Measurements from ENCODE around the gene FKBP14.
A peak's percentile ranks its signal among the peaks of the same experiment; 100 is the strongest.

The FKBP14 gene

DNA sequence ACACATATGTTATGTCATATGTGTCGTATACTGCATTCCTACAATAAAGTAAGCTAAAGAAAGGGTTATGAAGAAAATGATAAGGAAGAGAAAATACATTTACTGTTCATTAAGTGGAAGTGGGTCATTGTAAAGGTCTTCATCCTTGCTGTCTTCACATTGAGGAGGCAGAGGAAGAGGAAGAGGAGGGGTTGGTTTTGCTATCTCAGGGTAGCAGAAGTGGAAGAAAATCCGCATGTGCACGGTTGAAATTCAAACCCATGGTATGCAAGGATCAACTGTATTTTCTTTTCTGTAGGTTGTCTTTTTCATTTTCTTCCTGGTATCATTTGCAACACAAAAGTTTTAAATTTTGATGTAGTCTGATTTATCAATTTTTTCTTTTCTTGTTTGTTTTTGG lies 8.0 kb upstream of the FKBP14 start:
- no peak for DNase-seq (ENCODE audit: low read depth in 2 of 2)

DNA sequence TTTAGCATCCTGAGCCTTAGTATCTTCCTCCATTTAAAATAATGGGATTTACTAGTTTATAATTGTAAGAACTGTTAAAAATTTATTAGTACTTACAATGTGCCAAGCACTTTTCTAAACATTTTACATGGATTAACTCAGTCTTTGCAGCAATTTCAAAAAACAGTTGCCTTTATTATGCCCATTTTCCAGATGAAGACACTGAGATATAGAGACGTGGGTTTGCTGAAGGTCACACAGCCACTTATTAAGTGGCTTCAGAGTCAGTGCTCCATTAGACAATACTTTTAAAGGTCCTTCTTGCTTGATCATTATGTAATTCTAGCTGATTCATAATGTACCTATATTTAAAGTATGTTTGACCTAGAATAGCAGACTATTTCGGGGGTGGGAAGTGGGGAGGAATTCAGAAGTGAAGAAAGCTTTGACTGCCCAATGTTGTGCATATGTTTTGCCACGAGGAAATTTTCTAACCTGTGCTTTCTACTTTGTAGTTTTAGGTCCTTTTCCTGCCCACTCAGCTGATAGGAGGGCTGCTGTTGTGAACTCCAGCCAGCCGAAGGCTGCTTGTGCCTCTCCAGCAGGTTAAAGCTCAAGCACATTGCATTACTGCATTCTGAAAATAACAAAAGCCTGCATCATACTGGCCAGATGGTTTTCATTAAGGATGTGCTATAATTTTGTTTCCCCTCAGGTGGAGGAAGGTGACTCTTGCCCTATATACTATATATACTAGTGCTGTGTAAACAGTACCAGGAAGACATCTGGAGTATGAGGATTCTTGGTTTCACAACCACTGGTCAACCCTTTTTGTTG lies 6.0 kb upstream of the FKBP14 start:
- no peak for DNase-seq (ENCODE audit: low read depth in 2 of 2)

DNA sequence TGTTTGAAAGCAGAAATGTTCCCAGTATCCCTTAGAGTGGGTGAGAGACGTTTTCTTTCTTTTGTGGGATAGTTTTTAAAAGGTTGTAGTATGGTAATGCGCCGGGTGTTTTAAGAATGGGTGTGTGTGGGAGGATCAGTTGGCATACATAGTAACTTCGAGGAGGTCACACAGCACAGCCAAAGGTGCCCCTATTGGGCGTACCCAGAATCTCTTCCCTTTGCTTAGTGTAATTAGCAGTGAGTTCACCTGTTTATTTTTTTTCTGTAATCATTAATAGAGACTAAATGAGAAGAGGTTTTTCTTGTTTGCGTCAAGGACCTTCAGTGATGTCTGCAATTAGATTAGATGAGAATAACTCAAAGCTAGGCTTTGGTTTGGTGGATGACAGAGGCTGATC lies 3.2 kb upstream of the FKBP14 start:
- peak in 1 of 2 experiments; percentile 3 for DNase-seq (ENCODE audit: low read depth in 2 of 2)

DNA sequence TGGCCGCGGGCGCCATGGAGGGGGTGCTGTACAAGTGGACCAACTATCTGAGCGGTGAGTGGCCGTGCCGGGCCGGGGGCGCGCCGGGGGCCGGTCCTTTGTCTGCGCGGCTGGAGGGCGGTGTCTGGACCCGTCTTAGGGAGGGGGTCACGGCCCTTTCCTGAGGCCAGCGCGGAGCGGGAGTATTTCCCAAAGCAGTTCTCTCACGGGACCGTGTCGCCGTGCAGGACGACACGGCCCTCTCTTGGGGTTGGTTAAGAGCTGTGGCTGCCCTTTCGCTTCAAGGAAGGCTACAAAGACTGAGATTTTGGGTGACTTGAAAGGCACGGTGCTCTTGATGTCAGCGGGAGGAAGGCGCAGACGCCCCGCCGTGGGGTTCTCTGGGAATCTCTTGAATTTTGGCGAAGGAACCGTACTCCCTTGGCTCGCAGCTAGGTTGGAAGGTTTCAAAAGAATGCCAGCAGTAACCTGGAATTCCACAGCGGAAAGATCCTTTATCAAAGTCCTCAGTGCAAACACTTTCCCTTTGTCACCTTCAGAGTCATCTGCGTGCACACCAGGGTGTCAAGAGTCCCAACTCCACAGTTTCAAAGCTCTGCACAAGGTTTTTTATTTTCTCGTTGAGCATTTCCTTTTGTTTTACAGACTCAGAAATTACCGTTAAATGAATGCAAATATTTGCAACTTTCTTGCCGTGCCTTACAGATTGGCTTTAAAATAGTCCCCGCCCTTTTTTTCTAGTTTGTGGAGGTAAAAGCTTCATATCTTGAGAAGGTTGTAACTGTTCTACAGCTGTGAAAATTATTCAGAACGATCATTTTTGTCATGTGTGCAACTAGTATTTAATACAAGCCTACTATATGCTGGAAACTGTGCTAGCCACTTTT lies 2.5 kb upstream of the FKBP14 start:
- DNase-seq (ENCODE audit: low read depth in 2 of 2): peak in 1 of 2 experiments; percentile 6

DNA sequence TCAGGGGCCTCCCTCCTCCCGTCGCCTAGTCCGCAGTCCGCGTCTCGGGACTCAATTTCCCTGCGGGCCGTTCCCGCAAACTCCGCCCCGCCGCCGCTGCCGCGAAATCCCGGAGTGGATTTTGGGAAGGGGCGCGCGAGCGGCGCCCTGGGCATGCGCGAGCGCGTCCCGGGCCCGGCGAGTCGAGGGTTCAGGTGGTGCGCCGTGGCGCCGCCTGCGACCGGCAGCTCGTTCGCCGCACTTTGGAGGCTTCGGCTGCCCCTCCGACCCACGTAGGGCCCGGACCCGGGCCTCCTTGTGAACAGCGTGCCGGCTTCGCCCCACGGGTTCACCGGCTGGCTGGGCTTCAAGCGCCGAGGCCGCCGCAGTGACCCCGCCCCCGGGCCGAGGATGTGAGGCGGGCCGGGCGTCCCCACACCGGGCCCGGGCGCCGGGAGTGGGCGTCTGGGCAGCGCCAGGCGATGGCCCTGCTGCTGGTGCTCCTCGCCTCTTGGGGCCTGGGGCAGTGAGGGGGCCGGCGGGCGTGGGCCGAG lies 1.8 kb upstream of the FKBP14 start, which contains the start of gene PLEKHA8:
Gene PLEKHA8 (plus strand): TSS at position 197 of the 533 bp plus-strand sequence. CDS start 351 bp downstream, outside the sequence.
- DNase-seq (ENCODE audit: low read depth in 2 of 2): peak; percentile 78 to 84

DNA sequence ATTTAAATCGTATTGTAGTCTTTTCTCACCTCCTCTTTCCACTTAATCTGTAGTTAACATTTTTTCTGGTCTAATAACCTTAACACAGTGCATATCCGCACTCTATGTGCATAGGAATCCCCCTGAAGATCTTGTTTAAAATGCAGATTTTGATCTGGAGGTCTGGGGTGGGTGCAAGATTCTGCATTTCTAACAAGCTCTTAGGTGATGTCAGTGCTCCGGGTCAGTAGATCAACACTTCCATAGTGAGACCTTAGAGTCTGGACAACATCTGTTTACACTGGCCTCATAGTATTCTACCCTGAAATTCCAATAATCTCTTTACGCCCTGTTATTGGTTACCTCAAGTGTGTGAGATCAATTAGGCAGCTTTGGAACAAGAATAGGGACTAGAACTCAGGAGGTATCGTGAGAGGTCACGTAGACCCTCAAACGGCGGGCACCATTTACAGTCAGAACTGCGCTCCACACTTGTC lies 1.3 kb upstream of the FKBP14 start:
- no peak for DNase-seq (ENCODE audit: low read depth in 2 of 2)

DNA sequence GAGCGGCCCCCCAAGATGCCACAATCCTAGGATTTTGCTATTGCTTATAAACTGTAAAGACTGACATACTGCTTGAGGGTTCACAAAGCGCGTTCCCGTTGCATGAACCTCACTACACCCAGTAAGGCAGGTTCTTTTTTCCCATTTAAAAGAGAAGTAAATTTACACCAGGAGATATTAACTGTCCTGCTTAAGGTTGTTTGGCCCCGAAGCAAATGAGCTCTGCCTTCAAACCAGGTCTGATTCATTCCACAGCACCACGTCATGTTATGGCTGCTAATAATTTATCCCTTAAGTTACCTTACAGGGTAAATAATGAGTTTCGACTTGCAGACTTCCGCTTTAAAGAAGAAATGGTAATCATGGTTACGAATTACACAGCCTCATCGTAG lies 559 bp upstream of the FKBP14 start:
- peak in 1 of 2 experiments; percentile 3 for DNase-seq (ENCODE audit: low read depth in 2 of 2)

DNA sequence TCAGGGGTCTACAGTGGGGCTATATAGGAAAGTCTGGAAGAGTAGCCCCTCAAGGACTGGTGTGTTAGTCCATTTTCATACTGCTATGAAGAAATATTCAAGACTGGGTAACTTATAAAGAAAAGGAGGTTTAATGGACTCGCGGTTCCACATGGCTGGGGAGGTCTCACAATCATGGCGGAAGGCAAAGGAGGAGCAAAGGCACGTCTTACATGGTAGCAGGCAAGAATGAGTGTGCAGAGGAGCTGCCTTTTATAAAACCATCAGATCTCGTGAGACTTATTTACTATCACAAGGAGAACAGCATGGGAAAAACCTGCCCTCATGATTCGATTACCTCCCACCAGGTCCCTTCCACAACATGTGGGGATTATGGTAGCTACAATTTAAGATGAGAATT lies 3.0 kb downstream of the FKBP14 start:
- no peak for DNase-seq (ENCODE audit: low read depth in 2 of 2)

DNA sequence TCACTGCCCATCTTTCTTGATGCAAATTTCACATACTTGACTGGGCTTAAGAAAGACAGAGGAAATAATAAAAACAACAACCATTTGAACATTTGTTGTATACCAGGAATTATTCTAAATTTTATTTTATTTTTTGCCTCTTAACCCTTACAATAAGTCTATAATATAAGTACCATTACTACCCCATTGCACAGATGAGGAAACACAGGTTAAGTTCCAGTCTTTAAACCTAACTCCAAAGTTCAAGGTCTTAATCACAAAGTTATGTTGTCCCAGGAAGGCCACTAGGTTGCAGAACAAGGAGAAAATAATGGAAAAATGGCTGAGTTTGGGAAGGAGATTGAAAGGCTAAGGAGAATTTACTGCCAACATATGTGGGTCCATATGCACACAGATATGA lies 3.5 kb downstream of the FKBP14 start:
- no peak for DNase-seq (ENCODE audit: low read depth in 2 of 2)

DNA sequence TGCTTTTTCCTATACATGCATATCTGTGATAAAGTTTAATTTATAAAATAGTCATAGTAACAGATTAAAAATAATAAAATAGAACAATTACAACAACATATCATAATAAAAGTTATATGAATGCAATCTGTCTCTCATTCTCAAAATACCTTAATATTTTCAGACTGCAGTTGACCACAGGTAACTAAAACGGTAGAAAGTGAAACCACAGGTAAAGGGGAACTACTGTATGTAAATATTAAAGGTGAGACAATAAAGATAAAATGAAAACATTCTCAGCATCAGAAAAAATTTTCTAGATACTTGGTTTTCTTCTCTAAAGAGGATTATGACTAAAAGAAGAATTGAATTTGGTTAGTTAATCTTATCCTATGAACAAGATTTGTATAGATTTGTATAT lies 6.0 kb downstream of the FKBP14 start:
- DNase-seq (ENCODE audit: low read depth in 2 of 2): no peak

DNA sequence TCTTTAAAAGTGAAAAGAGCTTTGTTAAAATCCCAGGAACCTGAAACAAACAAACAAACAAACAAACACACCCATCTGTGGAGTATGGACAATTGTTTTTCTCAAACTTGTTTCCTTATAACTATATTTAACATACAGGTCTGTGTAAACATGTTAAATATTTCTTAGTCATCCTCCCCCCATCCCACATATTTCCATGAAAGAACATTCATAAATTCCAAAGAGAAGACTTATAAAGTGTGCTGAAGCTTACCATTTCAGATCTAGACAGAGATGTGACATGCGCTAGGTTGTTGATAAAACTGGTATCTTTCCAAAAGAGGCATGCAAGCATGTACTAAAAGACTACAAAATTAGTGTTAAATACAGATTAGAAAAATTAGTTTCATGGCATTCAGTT lies 6.5 kb downstream of the FKBP14 start:
- DNase-seq (ENCODE audit: low read depth in 2 of 2): no peak

DNA sequence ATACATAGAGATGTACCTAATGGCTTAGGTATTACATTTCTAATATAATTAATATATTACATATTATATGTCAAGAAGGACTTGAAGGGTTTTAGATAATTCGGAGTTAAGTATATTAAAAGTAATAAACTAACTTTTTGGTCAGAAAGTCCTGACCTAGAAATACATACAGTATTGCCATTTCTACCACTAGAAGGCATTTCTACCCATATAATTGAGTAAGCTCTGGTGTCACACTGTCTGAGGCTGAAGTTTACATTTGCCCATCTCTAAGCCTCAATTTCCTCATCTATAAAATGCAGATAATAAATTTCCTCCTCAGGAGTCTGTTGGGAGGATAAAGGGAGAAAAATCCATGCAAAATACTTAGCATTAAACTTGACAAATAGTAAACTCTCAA lies 7.1 kb downstream of the FKBP14 start:
- DNase-seq (ENCODE audit: low read depth in 2 of 2): no peak

DNA sequence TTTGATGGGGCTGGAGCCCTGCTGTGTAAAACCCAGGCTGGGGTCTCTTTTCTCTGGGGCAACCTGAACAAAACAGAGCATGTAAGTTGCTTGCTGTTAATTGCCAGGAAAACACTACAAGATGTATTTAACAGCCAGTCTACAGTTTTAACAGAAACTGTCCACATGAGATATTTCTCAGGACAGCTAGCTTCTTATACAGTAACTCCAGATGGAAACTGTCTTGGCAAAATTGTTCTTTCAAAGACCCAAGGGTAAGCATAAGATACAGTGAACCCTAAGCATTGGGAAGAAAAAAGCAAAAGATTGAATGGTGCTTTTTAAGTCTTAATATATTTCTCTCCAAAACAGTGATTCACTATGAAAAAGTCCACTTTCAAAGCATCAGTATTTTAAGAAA lies 8.1 kb downstream of the FKBP14 start:
- no peak for DNase-seq (ENCODE audit: low read depth in 2 of 2)

DNA sequence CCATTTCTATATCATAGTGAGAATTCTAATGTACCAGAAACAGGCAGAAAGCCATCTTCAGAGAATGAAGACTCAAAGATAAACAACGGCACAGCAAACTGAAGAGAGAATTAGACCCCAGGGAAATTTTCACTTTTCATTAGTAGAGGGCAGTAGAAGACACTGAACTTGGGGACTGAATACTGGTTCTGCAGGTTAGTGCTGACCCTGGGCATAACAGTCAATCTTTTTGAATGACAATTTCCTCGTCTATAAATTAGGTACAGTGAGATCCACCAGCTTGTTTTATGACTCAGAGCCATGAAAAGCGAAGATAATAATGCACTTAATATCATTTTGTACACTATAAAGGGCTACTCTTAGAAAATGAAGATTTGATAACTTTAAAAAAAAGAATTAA lies 13.7 kb downstream of the FKBP14 start:
- DNase-seq (ENCODE audit: low read depth in 2 of 2): no peak

DNA sequence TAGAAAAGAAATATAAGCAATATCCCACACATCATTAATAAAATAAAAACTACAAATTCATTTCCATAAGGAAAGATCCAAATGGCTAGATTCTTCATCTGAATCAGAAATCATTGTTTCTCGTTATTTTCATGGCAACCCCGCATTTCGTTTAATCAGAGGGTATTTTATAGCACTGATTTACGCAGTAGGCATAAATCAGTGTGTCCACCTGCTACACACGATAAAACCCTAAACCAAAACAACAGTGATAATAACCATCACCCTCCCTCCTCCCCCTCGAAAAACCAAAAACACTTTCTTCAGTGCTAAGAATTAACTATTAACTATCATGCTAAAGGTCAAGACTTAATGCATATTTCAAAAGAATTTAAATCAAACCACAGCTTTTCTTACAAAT lies 16.5 kb downstream of the FKBP14 start:
- no peak for DNase-seq (ENCODE audit: low read depth in 2 of 2)

DNA sequence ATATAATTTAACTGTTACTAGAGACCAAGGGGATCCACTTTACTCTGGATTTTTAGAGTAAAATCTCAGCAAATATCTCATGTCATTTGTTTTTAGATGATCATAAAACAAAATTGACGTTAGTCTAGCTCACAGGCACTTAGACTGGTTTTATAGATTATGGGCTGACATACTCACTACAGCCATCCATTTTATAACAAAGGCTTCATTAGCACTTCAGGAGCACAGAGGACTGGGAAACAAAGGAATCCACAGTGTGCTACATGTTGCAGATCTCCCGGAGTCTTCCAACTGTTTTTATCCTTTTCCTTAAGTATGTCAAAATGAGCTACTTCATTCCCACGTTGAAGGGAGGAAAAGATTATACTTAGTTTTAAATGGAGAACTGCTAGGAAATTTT lies 21.0 kb downstream of the FKBP14 start:
- no peak for DNase-seq (ENCODE audit: low read depth in 2 of 2)

DNA sequence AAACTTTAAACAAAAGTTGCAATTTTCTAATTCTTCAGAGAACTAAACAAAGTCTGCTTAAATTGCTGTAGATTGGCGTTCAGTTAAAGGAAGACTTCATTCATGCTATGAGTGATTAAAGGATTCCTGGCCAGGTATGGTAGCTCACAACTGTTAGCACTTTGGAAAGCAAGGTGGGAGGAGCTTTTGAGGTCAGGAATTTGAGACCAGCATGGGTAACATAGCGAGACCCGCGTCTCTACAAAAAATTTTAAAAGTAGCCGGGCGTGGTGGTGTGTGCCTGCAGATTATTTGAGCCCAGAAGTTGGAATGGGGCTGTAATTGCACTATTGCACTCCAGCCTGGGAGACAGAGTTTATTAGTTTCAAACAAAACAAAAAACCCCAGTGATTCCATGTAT lies 23.4 kb downstream of the FKBP14 start:
- DNase-seq (ENCODE audit: low read depth in 2 of 2): no peak

DNA sequence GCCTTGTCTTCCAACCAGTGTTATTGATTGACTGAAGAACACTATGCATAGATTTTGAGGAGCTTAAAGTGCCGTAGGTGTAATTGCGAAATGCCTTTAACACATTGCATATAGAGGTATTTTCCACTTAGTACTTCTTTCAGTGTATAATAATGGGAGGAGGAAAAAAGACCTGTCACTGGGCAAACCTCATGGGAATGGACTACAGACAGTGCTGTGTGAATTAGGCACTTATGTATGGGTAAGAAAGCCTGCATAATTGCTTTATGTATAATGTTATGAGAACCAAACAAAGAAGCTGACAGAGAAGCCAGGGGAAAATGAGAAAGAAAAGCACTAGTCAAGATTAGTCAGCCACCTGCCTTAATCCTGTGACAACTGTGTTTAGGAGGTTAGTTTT lies 24.5 kb downstream of the FKBP14 start:
- no peak for DNase-seq (ENCODE audit: low read depth in 2 of 2)

DNA sequence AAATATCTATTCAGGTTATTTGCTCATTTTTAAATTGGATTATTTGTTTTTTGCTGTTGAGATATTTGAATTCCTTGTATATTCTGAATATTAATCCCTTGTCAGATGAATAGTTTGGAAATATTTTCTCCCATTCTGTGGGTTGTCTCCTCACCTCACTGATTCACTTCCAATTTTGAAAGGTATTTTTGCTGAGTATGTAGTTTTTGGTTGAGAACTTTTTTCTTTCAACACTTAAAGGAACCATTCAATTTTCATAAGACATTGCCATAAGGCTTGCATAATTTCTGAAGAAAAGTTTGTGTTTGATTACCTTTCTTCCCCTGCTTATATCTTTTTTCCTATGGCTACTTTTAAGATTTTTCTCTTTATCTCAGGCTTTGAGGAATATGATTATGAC lies 28.0 kb downstream of the FKBP14 start:
- no peak for DNase-seq (ENCODE audit: low read depth in 2 of 2)

DNA sequence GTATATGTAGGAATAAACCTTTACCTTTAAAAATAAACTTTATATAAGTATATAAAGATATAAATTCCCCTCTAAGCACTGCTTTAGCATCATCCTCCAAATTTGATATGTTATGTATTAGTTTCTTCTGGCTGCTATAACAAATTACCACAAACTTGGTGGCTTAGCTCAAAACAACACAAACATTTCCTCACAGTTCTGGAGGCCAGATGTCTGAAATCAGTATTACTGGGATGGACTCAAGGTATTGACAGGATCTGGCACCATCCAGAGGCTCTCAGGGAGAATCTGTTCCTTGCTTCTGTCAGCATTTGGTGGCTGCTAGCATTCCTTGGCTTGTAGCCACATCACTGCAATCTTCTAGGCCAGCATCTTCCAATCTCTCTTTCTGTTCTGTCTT lies 30.2 kb downstream of the FKBP14 start:
- DNase-seq (ENCODE audit: low read depth in 2 of 2): no peak

DNA sequence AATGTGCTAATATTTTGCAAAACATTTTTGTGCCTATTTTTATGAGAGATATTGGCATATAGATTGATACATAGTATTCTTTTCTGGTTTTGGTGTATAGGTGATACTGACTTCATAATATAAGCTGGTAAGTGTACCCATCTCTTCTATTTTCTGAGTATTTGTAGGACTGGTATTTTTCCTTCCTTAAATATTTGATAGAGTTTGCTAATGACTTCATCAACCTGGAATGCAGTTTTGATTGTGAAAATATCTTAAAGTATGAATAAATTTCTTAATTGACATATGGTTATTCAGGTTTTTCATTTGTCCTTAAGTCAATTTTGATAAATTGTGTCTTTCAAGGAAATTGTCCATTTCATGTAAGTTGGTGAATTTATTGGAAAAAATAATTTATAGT lies 30.9 kb downstream of the FKBP14 start:
- DNase-seq (ENCODE audit: low read depth in 2 of 2): no peak

DNA sequence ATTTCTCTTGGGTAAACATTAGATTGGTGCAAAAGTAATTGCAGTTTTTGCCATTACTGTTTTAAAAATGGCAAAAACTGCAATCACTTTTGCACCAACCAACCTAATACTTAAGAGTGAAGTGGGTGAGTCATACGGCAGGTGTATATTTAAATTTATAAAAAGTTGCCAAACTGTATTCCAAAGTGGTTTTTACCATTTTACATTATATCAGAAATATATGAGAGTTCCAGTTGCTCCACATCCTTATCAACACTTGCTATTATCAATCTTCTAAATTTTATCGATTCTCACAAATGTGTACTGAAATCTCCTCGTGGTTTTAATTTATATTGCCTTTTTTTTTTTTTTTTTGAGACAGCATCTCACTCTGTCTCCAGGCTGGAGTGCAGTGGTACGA lies 33.4 kb downstream of the FKBP14 start:
- no peak for DNase-seq (ENCODE audit: low read depth in 2 of 2)

DNA sequence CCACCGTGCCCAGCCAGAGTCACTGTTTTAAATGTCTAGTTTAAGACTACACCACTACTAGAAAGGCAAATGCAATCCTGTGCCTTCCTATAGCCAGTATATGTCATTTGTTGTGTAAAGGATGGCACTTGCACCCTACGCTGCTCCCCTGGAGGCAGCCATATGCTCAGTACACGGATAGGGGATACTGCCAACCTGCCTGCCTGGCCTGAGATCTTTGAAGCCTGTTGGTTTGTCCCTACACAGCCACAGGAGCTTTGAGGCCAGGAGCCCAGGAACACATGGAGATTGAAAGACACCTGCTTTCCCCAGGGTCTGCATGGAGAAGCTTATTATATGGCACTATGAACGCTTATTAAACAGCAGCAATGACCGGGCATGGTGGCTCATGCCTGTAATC lies 34.6 kb downstream of the FKBP14 start:
- no peak for DNase-seq (ENCODE audit: low read depth in 2 of 2)

All from stimulated activated CD4-positive, alpha-beta T cell treated with anti-CD3 and anti-CD28 coated beads, Interleukin-12 subunit alpha, Interleukin-12 subunit beta, amount 100 ng/mL, for 24 hours (primary cell).